SU-DHL-6 (cell line): Measurements from ENCODE around the gene HYPK.

Experiments
- CTCF ChIP-seq: fragments of 200-600 bp; sonication (generic); IDR thresholded peaks from one replicate; pipeline ENCODE4 v1.5.1; 2017; ENCODE audit warnings: antibody characterized with exemption, mild to moderate bottlenecking, low read length, moderate library complexity; ENCODE audit not compliant: insufficient read depth, poor library complexity, severe bottlenecking
- EZH2phosphoT487 ChIP-seq: fragments of 200-600 bp; sonication (generic), shearing (Covaris generic); conservative IDR thresholded peaks from 2 replicates; pipeline ENCODE4 v1.6.1; 2018; ENCODE audit warnings: mild to moderate bottlenecking, antibody characterized with exemption, low read length, moderate library complexity, mixed read lengths

- TF ChIP-seq CTCF (no peak), EZH2phosphoT487 (no peak)
Observed at GRCh38 chr15:43793647-43794046, 6.8 kb upstream of the HYPK start.
